ENCODE results near the gene PAK6. TPM values are rescaled to one million over a fixed set of nuclear protein-coding genes. Genes with fewer than 3 reads are reported as not detected.

Gene PAK6
- total RNA-seq, 1 donor from 2014 or later = not detected

- TF ChIP-seq, protein P1, sequence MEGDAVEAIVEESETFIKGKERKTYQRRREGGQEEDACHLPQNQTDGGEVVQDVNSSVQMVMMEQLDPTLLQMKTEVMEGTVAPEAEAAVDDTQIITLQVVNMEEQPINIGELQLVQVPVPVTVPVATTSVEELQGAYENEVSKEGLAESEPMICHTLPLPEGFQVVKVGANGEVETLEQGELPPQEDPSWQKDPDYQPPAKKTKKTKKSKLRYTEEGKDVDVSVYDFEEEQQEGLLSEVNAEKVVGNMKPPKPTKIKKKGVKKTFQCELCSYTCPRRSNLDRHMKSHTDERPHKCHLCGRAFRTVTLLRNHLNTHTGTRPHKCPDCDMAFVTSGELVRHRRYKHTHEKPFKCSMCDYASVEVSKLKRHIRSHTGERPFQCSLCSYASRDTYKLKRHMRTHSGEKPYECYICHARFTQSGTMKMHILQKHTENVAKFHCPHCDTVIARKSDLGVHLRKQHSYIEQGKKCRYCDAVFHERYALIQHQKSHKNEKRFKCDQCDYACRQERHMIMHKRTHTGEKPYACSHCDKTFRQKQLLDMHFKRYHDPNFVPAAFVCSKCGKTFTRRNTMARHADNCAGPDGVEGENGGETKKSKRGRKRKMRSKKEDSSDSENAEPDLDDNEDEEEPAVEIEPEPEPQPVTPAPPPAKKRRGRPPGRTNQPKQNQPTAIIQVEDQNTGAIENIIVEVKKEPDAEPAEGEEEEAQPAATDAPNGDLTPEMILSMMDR (IDR thresholded peaks at IDR 0.05; ENCODE audit: partially characterized antibody, unreplicated experiment) = no peak
- no peak overlapping the region for H3K4me3 Mint-ChIP-seq (ENCODE audit: unreplicated experiment)
- no peak overlapping the region for H3K27ac Mint-ChIP-seq (ENCODE audit: unreplicated experiment)
- H3K27me3 Mint-ChIP-seq (ENCODE audit: unreplicated experiment) = peaks cover 8% of the 10 kb centered on the region
- H3K36me3 Mint-ChIP-seq (ENCODE audit: unreplicated experiment) = peaks cover 8% of the 10 kb centered on the region
- H3K4me1 Mint-ChIP-seq (ENCODE audit: low read depth, unreplicated experiment) = no peaks in the 10 kb centered on the region
- DNase-seq = no peak
- peaks cover 2% of the 10 kb centered on the region for H3K9me3 Mint-ChIP-seq (ENCODE audit: unreplicated experiment)
Measured at GRCh38 chr15:40300367-40300766, 61.5 kb downstream of the PAK6 start.

GRCh38 chr15:40300771-40301170, 61.9 kb downstream of the PAK6 start:
- H3K9me3 Mint-ChIP-seq (ENCODE audit: unreplicated experiment) = peaks cover 1% of the 10 kb centered on the region
- TF ChIP-seq, protein P1 (IDR thresholded peaks at IDR 0.05; ENCODE audit: partially characterized antibody, unreplicated experiment) = no peak
- H3K36me3 Mint-ChIP-seq (ENCODE audit: unreplicated experiment) = peaks cover 8% of the 10 kb centered on the region
- no peak for DNase-seq
- H3K4me3 Mint-ChIP-seq (ENCODE audit: unreplicated experiment) = no peak overlapping the region
- H3K27me3 Mint-ChIP-seq (ENCODE audit: unreplicated experiment) = peaks cover 5% of the 10 kb centered on the region
- H3K4me1 Mint-ChIP-seq (ENCODE audit: low read depth, unreplicated experiment) = no peaks in the 10 kb centered on the region
- no peak overlapping the region for H3K27ac Mint-ChIP-seq (ENCODE audit: unreplicated experiment)

DNA sequence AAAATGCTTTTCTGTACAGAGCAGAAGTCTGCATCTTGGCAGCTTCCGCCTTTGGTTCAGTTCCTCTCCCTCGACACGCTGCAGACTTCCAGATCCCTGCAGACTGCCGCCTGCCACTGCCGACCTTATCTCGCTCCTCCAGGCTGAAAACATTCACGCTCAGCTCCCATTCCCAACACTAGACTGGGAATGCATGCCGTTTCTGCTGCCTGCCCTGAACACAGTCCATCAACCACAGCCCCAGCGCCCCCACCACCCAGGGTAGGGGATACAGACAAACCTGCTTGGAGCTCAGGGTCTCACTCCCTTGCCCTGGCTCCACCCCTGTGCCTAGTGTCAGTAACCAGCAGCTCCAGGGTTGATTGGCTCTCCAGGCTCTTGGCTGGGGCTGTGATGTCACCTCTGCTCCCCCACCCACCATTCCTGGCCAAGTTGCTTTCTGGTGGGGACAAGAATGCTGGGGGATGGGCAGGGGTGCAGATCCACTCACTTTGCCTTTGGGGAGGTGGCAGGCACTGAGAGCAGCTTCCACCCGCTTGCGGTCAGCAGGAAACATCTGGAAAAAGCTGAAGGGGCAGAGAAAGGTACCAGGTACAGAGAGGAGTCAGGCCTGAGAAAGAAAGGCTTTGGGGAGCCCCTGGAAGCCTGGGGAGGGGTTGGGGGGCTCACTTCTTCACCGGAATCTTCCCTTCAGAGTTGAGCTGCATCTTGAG, 62.8 kb downstream of the PAK6 start:
- no peaks in the 10 kb centered on the region for H3K4me1 Mint-ChIP-seq (ENCODE audit: low read depth, unreplicated experiment)
- H3K36me3 Mint-ChIP-seq (ENCODE audit: unreplicated experiment) = peaks cover 8% of the 10 kb centered on the region
- DNase-seq = no peak
- no peak overlapping the region for H3K4me3 Mint-ChIP-seq (ENCODE audit: unreplicated experiment)
- no peak overlapping the region for H3K27ac Mint-ChIP-seq (ENCODE audit: unreplicated experiment)
- peaks cover 6% of the 10 kb centered on the region for H3K27me3 Mint-ChIP-seq (ENCODE audit: unreplicated experiment)
- peaks cover 1% of the 10 kb centered on the region for H3K9me3 Mint-ChIP-seq (ENCODE audit: unreplicated experiment)
- TF ChIP-seq, protein P1 (IDR thresholded peaks at IDR 0.05; ENCODE audit: partially characterized antibody, unreplicated experiment) = no peak

DNA sequence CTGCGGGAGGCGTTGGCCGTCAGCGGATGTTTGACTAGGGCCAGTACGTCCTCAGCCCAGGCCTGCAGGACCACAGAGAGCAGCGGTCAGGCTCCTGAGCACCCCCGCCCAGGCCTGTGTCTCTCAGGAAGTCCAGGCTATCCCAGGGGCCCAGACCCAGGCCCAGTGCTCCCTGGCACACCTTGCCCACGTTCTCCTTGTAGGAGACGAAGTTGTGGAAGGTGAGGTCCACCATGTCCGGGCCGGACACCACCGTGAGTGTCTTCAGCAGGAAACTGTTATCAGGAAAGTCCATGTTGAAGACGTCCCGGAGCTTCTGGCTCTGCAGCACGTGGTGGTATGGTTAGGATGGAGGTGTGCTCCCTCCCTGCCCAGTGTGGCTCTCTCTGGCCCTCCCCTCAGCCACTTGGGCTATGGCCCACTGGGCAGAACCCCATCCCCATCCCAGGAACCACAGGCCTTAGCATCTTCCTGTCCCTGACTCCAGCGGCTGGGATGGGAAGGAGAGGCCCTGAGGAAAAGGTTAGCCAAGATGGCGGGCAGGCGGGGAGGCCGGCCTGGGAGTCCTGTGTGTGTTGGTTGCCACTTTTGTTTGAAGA, 63.5 kb downstream of the PAK6 start:
- Mint-ChIP-seq H3K27ac (ENCODE audit: unreplicated experiment) (no peak overlapping the region), H3K4me1 (ENCODE audit: low read depth, unreplicated experiment) (no peaks in the 10 kb centered on the region), H3K36me3 (ENCODE audit: unreplicated experiment) (peaks cover 8% of the 10 kb centered on the region), H3K4me3 (ENCODE audit: unreplicated experiment) (no peak overlapping the region), H3K27me3 (ENCODE audit: unreplicated experiment) (peaks cover 5% of the 10 kb centered on the region), H3K9me3 (ENCODE audit: unreplicated experiment) (peaks cover 1% of the 10 kb centered on the region)
- TF ChIP-seq, protein P1 (IDR thresholded peaks at IDR 0.05; ENCODE audit: partially characterized antibody, unreplicated experiment) = no peak
- no peak for DNase-seq

DNA sequence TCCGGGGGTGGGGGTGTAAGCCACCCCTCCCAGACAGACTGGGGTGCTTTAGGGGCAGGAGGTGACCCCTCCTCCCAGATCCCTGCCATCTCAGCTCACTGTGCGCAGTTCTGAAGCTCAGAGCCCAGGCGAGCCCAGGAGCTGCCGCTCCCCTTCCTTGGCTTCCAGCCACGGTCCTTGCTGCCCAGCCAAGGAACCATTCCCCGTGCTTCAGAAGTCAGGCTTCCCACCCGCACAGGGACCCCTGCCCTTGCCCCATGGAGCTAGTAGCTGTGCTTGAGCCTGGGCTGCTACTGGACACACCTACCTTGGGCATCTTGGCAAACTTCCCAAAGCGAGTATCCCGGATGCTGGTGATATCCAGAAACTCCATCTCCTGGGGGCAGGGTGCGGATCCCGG, 64.1 kb downstream of the PAK6 start:
- peaks cover 5% of the 10 kb centered on the region for H3K27me3 Mint-ChIP-seq (ENCODE audit: unreplicated experiment)

More for the DNA sequence above, 64.1 kb downstream of the PAK6 start:
- Mint-ChIP-seq H3K9me3 (ENCODE audit: unreplicated experiment) (peaks cover 1% of the 10 kb centered on the region), H3K36me3 (ENCODE audit: unreplicated experiment) (peaks cover 8% of the 10 kb centered on the region), H3K4me1 (ENCODE audit: low read depth, unreplicated experiment) (no peaks in the 10 kb centered on the region), H3K4me3 (ENCODE audit: unreplicated experiment) (no peak overlapping the region), H3K27ac (ENCODE audit: unreplicated experiment) (no peak overlapping the region)
- no peak for DNase-seq
- TF ChIP-seq, protein P1 (IDR thresholded peaks at IDR 0.05; ENCODE audit: partially characterized antibody, unreplicated experiment) = no peak

Data from glutamatergic neuron (in vitro differentiated cells).